Left ventricle myocardium inferior (tissue), 1 donor: ENCODE measurements around the gene DBH. TPM values are rescaled to one million over a fixed set of nuclear protein-coding genes. Genes with fewer than 3 reads are reported as not detected.

Experiments
- DNase-seq: peaks from one replicate; pipeline ENCODE4 v3.0.0-alpha.2; 2020
- H3K27ac ChIP-seq: fragments of 200-600 bp; replicated peaks from 2 replicates; pipeline ENCODE4 v1.8.0; 2021
- H3K27me3 ChIP-seq: fragments of 200-600 bp; 2 replicates; pipeline ENCODE4 v1.8.0; 2021; ENCODE audit warnings: low read depth
- H3K36me3 ChIP-seq: fragments of 200-600 bp; 2 replicates; pipeline ENCODE4 v1.8.0; 2021
- H3K4me1 ChIP-seq: fragments of 200-600 bp; 2 replicates; pipeline ENCODE4 v1.8.0; 2021
- H3K4me3 ChIP-seq: fragments of 200-600 bp; 2 replicates; pipeline ENCODE4 v1.8.0; 2021; ENCODE audit warnings: mild to moderate bottlenecking, moderate library complexity
- H3K9me3 ChIP-seq: fragments of 200-600 bp; replicated peaks from 2 replicates; pipeline ENCODE4 v1.8.0; 2021
- CTCF ChIP-seq: fragments of 200-600 bp; IDR thresholded peaks from 2 replicates; pipeline ENCODE4 v1.8.0; 2021; ENCODE audit warnings: antibody characterized with exemption, mild to moderate bottlenecking, borderline replicate concordance
- intact Hi-C: fragments of 100-400 bp; cut with micrococcal nuclease; formaldehyde crosslinking; loops from one replicate; pipeline ENCODE4 v1.11.0; 2022
- total RNA-seq: library from RNA; stranded (reverse); fragmentation: NEBNext Ultra II Directional; extraction: Animal tissue kit (Norgen Biotek cat#: 25700); gene quantifications from one replicate; pipeline ENCODE4 v1.2.1, GENCODE V29; 2021
- donor health status: DM: no; HTN: yes; CAD: no; lungs with severe emphysema.

DBH gene
- total RNA-seq, 1 donor from 2014 or later, result not detected

GRCh38 chr9:133658442-133659431, 22.6 kb downstream of the DBH start:
- peaks cover 98% of the 10 kb centered on the region for H3K27me3 ChIP-seq
- peaks cover 18% of the 10 kb centered on the region for H3K4me1 ChIP-seq
- DNase-seq, result peak; percentile 37
- no peaks in the 10 kb centered on the region for H3K9me3 ChIP-seq
- no peak overlapping the region for H3K27ac ChIP-seq
- TF ChIP-seq CTCF, result no peak
- H3K4me3 ChIP-seq, result peak overlapping the region; percentile 51
- intact Hi-C loops, result no loop called here
- no peaks in the 10 kb centered on the region for H3K36me3 ChIP-seq

GRCh38 chr9:133659516-133659915, 23.4 kb downstream of the DBH start:
- no peak for TF ChIP-seq CTCF
- DNase-seq, result no peak
- intact Hi-C loops, result no loop called here

GRCh38 chr9:133661846-133662540, 25.8 kb downstream of the DBH start:
- H3K4me1 ChIP-seq, result peaks cover 23% of the 10 kb centered on the region
- H3K27ac ChIP-seq, result no peak overlapping the region
- DNase-seq, result no peak
- TF ChIP-seq CTCF, result no peak
- H3K4me3 ChIP-seq, result no peak overlapping the region
- H3K27me3 ChIP-seq, result peaks cover 98% of the 10 kb centered on the region
- intact Hi-C loops, result no loop called here
- no peaks in the 10 kb centered on the region for H3K36me3 ChIP-seq
- H3K9me3 ChIP-seq, result no peaks in the 10 kb centered on the region

More at GRCh38 chr9:133659516-133659915, 23.4 kb downstream of the DBH start:
- H3K27ac ChIP-seq, result no peak overlapping the region
- H3K27me3 ChIP-seq, result peaks cover 98% of the 10 kb centered on the region
- H3K36me3 ChIP-seq, result no peaks in the 10 kb centered on the region
- no peak overlapping the region for H3K4me3 ChIP-seq
- H3K9me3 ChIP-seq, result no peaks in the 10 kb centered on the region
- peaks cover 18% of the 10 kb centered on the region for H3K4me1 ChIP-seq

- peaks cover 8% of the 10 kb centered on the region for H3K4me1 ChIP-seq
- no peaks in the 10 kb centered on the region for H3K9me3 ChIP-seq
- no peak for TF ChIP-seq CTCF
- peaks cover 85% of the 10 kb centered on the region for H3K27me3 ChIP-seq
- no peak overlapping the region for H3K27ac ChIP-seq
- DNase-seq, result no peak
- intact Hi-C loops, result no loop called here
- H3K36me3 ChIP-seq, result no peaks in the 10 kb centered on the region
- H3K4me3 ChIP-seq, result no peak overlapping the region
Observed at GRCh38 chr9:133664173-133665050, 28.2 kb downstream of the DBH start.

- DNase-seq, result no peak
- no peak overlapping the region for H3K4me3 ChIP-seq
- no peaks in the 10 kb centered on the region for H3K9me3 ChIP-seq
- no peak overlapping the region for H3K27ac ChIP-seq
- peaks cover 5% of the 10 kb centered on the region for H3K4me1 ChIP-seq
- TF ChIP-seq CTCF, result no peak
- H3K36me3 ChIP-seq, result no peaks in the 10 kb centered on the region
- peaks cover 84% of the 10 kb centered on the region for H3K27me3 ChIP-seq
- intact Hi-C loops, result no loop called here
Observed at GRCh38 chr9:133665096-133665495, 28.9 kb downstream of the DBH start.
